ENCODE data around the gene OR1K1.

OR1K1 gene

DNA sequence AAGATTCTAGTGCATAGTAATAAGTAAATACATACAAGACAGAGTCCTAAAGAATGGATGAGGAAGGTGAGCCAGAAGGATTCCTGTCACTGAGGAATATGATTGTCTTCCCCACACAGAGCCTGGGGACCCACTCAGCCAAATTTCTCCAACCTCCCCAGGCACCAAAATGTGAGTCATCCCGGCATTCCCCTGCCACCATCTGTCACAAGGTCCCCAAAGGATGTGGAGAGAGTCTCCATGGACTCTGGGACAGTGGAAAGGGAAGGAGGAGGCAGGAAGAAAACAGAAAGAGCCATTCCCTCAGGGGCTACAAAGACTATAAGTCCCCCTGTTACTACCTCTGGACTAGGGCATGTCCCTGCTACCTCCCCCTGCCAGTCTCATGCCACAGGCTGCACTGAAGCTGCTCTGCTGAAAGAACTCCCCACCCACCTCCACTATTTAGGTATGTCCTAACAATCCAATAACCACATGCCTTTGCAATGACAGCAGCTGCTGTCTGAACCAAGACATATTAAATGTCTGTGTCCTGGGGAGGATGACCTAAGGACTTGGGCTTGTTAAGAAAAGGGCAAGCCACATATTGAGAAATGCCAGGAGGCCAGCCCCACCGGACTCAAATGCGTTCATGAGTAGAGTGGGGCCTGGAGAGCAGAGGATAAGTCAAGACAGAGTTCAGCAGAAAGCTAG lies 21.8 kb upstream of the OR1K1 start:
- no peak overlapping the region for H3K9ac ChIP-seq
- H3K4me2 ChIP-seq (ENCODE audit: low read length): no peak overlapping the region
- no peak overlapping the region for H2AFZ ChIP-seq
- H3K36me3 ChIP-seq (ENCODE audit: control insufficient read depth, insufficient read depth, low read length): no peaks in the 10 kb centered on the region
- H3K27me3 ChIP-seq (ENCODE audit: control insufficient read depth, insufficient read depth, low read length): no peaks in the 10 kb centered on the region
- no peak overlapping the region for H3K27ac ChIP-seq
- no peaks in the 10 kb centered on the region for H3K79me2 ChIP-seq
- H3K4me1 ChIP-seq: no peaks in the 10 kb centered on the region
- H3K9me3 ChIP-seq (ENCODE audit: control insufficient read depth, low read length): no peaks in the 10 kb centered on the region
- H3K4me3 ChIP-seq (ENCODE audit: low read depth, low read length): no peak overlapping the region
- TF ChIP-seq CTCF (IDR thresholded peaks at IDR 0.05): no peak

GRCh38 chr9:122779181-122779580 lies 20.7 kb upstream of the OR1K1 start:
- H3K9me3 ChIP-seq (ENCODE audit: control insufficient read depth, low read length): no peaks in the 10 kb centered on the region
- H3K79me2 ChIP-seq: no peaks in the 10 kb centered on the region
- H3K27ac ChIP-seq: no peak overlapping the region
- no peak overlapping the region for H3K4me3 ChIP-seq (ENCODE audit: low read depth, low read length)
- H3K27me3 ChIP-seq (ENCODE audit: control insufficient read depth, insufficient read depth, low read length): no peaks in the 10 kb centered on the region
- TF ChIP-seq CTCF (IDR thresholded peaks at IDR 0.05): no peak
- no peak overlapping the region for H3K9ac ChIP-seq
- no peaks in the 10 kb centered on the region for H3K4me1 ChIP-seq
- H3K36me3 ChIP-seq (ENCODE audit: control insufficient read depth, insufficient read depth, low read length): no peaks in the 10 kb centered on the region
- no peak overlapping the region for H3K4me2 ChIP-seq (ENCODE audit: low read length)
- H2AFZ ChIP-seq: no peak overlapping the region

DNA sequence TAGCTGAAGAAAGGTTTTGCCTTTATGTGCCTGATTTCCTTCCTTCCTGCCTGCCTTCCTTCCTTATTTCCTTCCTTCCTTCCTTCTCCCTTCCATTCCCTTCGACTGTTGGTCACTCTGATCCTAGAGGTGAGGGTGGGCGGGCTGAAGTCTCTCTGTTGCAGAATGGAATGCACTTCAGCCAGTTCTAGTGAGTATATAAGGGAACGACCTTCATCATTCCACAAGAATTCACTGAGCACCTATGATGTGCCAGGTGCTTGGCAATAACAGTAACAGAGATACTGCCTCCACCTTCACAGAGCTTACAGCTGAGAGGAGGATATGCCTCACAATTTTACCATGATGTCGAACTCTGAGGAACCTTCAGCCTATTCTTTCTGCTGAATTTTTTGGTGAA lies 19.9 kb upstream of the OR1K1 start:
- no peak for TF ChIP-seq CTCF (IDR thresholded peaks at IDR 0.05)
- H3K4me1 ChIP-seq: no peaks in the 10 kb centered on the region
- no peak overlapping the region for H3K4me3 ChIP-seq (ENCODE audit: low read depth, low read length)
- H3K79me2 ChIP-seq: no peaks in the 10 kb centered on the region
- H3K4me2 ChIP-seq (ENCODE audit: low read length): no peak overlapping the region
- no peaks in the 10 kb centered on the region for H3K9me3 ChIP-seq (ENCODE audit: control insufficient read depth, low read length)
- no peaks in the 10 kb centered on the region for H3K36me3 ChIP-seq (ENCODE audit: control insufficient read depth, insufficient read depth, low read length)
- H3K9ac ChIP-seq: no peak overlapping the region
- H3K27me3 ChIP-seq (ENCODE audit: control insufficient read depth, insufficient read depth, low read length): no peaks in the 10 kb centered on the region
- H3K27ac ChIP-seq: no peak overlapping the region
- no peak overlapping the region for H2AFZ ChIP-seq

DNA sequence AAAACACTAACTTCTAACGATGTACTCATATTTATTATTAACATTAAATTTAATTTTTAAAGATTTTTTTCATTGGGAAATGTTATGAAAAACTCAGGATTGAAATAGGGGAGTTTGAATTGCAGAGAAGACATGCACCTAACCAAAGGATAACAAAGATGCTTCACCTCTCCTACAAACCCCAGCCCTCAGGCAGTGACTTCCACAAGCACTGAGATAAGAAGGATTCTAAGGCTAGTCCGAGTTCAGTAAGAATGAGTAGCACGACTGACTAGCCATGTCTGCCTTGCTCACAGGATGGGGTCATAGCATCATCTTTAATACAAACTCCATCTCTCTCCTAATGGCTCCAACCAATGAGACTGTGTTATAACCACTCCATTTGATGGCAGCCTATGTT lies 18.3 kb upstream of the OR1K1 start:
- Histone ChIP-seq H3K4me3 (ENCODE audit: low read depth, low read length) (no peak overlapping the region), H3K9me3 (ENCODE audit: control insufficient read depth, low read length) (no peaks in the 10 kb centered on the region), H2AFZ (no peak overlapping the region), H3K36me3 (ENCODE audit: control insufficient read depth, insufficient read depth, low read length) (no peaks in the 10 kb centered on the region), H3K9ac (no peak overlapping the region), H3K79me2 (no peaks in the 10 kb centered on the region), H3K4me2 (ENCODE audit: low read length) (no peak overlapping the region), H3K4me1 (no peaks in the 10 kb centered on the region), H3K27me3 (ENCODE audit: control insufficient read depth, insufficient read depth, low read length) (no peaks in the 10 kb centered on the region), H3K27ac (no peak overlapping the region)
- no peak for TF ChIP-seq CTCF (IDR thresholded peaks at IDR 0.05)

GRCh38 chr9:122785269-122785668 lies 14.7 kb upstream of the OR1K1 start:
- Histone ChIP-seq H3K4me2 (ENCODE audit: low read length) (no peak overlapping the region), H3K4me3 (ENCODE audit: low read depth, low read length) (no peak overlapping the region), H3K36me3 (ENCODE audit: control insufficient read depth, insufficient read depth, low read length) (no peaks in the 10 kb centered on the region), H3K9me3 (ENCODE audit: control insufficient read depth, low read length) (no peaks in the 10 kb centered on the region), H3K79me2 (no peaks in the 10 kb centered on the region), H2AFZ (no peak overlapping the region), H3K27ac (no peak overlapping the region), H3K27me3 (ENCODE audit: control insufficient read depth, insufficient read depth, low read length) (no peaks in the 10 kb centered on the region), H3K4me1 (no peaks in the 10 kb centered on the region), H3K9ac (no peak overlapping the region)
- TF ChIP-seq CTCF (IDR thresholded peaks at IDR 0.05): no peak

Data from parathyroid adenoma (tissue), 2 donors.